HPDE6-E6E7 (cell line): ENCODE results near the gene ARHGAP4.

Experiments used
- DNase-seq: peaks from one replicate; pipeline ENCODE4 v3.0.0; 2011; ENCODE audit warnings: missing footprints; ENCODE audit errors: extremely low spot score

Gene ARHGAP4

DNA sequence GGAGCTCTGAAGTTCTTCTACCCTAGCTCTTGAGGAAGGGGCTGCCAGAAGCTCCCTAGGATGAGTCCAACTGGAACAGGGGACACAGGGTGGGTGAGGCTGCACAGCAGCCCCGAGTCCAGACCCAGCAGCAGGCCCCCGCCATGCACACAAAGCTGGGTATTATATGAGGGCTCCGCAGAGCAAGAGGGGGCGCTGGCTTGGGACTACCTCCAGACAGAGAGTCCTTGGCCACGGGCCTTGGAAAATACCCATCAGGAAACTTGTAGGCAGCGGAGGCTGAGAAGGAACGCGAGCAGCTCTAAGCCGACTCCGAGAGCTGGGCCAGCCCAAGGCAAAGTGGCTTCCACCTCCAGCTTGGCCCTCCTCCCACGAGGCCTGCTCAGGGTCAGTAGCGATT lies 37.5 kb upstream of the ARHGAP4 start:
- DNase-seq, result no peak

DNA sequence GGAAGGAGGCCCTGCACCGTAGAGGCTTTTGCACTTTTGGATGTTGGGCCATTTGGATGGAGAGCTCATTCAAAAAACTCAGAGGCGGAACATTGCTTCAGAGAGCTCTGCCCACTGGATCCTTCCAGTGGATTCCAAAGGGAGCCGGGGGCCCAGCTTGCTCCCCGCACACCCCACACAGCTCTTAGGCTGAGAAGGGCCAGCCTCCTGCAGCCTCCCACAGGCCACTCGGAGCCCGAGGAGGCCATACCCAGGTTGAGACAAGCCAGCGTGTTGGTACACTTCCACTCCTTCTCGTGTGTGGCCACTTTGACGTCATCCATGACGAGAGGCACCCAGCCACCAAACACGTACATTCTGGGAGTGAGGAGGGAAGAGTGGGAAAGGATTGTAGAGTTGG lies 35.2 kb upstream of the ARHGAP4 start:
- DNase-seq, result no peak

DNA sequence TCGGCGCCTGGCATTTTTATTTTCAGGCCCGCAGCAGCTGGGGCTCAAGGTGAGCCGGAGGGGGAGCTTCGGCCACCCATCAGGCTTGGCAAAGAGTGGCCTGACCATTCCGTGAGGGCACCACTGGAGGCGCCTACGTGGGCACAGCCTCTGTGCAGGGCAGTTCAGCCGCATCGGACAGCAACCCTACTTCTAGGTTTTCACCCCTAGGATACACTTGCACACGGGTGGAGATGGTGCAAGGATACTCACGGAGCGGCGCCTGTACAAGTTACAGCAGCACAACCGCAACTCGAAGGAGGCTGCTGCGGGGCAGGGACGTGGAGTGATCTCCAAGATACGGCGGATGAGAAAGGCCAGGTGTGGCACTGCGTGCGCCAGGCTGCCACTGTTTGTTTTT lies 34.7 kb upstream of the ARHGAP4 start:
- DNase-seq, result no peak

DNA sequence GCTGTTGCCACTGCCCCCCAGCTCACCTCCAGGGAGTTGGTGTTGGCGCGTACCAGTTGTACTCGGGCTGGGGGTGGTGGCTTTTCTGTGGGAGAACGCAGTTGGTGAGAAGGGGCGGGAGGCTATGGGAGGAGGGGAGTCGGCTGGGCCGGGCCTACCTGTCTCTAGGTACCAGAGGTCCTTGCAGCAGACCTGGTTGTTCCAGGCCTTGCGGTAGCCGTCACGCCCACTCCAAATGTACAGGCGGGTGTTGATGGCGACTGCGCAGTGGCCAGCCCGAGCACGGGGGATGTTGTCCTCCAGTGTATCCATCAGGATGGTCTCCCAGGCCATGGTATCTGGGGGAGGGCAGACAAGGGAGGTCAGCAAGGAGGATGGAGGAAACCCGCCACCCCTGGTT lies 34.0 kb upstream of the ARHGAP4 start:
- no peak for DNase-seq

DNA sequence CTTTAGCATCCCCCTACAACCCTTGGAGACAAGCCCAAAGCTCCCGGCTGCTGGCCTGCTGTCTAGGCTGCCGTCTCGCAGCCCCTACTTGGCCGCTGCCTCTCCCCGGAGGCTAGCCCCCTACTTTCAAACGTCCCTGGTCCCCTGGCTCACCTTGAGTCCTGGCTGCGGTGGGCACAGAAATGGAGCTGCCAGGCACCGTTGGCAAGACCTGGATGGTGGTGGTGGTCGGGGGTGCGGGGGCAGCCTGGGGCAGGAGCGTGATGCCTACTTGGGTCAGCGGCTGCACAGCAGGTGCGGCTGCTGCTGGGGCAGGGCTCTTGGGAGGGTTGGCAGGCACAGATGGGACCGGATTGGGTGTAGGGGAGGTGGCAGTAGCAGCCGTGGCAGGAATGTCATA lies 33.6 kb upstream of the ARHGAP4 start:
- DNase-seq, result no peak

DNA sequence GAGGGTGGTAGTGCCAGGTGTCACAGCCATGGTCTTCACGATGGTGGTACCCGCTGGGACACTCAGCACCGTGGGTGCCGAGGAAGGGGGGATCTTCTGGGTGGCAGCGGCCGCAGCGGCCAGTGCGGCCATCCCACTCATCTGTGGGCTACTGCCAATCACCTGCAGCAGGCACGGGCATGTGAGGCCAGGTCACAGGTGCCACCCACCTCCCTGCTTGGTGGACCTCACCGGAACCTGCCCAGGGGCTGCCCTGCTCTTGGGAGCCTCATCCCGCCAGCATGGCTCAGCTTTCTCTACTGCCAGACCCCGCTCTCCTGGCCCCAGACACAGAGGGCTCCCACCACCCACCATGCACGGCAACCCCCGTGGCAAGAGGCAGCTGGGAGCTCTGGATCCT lies 32.5 kb upstream of the ARHGAP4 start:
- DNase-seq, result no peak

DNA sequence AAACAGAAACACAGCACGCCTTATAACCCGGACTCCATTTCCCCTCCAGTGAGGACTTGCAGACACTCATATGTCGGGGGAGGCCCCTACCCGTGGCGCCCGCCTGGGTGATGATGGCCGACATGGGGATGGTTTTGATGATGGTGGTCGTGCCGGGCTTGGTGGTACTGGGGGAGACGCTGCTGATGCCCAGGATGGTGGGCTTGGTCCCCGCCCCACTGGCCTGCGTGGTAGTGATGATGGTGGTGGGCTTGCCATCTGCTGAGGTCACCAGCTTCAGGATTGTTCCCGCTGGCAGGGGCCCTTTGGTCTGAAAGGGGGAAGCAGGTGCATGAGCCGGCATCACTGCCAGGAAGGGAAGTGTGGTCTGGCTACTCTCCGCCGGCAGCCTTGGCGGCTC lies 31.2 kb upstream of the ARHGAP4 start:
- DNase-seq, result no peak

DNA sequence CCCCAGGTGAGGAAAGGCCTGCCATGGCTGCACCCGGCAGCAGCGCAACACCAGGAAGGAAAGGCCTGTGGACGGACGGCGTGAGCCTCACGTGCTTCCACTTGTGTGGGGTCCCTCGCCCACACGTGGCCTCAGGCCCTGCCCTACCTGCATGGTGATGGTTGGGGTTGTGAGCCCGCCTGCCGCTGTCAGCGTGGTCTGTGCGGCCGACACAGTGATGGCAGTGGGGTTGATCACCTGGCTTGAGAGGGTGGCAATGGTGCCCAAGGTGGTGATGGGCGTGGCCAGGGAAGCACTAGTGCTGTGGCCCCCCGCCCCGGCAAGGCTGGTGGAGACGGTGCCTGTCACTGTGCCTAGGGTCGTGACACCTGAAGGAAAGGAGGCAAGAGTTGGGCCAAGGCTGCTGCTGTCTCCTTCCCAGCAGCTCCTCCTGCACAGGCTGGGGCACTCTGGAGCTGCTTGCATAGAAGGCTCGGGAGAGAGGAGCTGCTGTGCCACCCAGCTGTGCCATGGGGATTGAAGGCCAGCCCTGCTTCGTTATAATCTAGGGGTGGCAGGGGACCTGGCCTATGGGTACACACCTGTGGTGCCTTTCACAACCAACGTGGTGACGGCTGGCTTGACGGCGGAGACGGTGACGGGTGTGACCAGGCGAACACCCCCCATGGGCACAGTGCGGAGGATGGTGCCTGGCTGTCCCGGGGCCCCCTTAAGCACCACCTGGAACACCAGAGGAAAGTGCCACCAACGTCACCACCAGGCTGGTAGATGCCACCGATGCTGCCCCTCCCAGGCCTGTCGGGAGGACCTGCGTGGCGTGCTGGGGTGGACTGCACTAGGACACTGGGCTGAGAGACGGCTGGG lies 30.2 kb upstream of the ARHGAP4 start:
- DNase-seq, result no peak

DNA sequence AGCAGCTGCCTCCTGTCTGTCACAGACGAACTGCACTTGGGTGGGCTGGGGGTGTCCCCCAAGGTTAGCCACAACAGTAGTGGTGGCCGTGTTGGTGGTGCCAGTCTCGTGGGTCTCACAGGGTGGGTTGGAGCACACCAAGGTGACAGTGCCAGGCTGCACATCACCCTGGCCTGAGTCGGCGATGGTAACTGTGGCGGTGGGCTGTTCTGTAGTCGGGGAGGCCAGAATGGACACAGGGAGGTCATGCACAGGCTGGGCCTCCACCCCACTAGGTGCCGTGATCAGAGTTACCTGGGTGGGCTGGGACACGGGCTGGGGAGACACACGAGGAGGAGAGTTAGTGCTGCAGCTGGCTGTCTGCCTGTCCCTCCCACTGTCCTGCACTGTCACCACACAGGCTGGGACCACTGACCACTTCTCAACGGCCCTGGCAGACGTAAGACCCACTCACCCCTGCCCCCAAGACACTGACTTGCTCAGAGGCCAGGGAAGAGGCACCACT lies 29.2 kb upstream of the ARHGAP4 start:
- no peak for DNase-seq

DNA sequence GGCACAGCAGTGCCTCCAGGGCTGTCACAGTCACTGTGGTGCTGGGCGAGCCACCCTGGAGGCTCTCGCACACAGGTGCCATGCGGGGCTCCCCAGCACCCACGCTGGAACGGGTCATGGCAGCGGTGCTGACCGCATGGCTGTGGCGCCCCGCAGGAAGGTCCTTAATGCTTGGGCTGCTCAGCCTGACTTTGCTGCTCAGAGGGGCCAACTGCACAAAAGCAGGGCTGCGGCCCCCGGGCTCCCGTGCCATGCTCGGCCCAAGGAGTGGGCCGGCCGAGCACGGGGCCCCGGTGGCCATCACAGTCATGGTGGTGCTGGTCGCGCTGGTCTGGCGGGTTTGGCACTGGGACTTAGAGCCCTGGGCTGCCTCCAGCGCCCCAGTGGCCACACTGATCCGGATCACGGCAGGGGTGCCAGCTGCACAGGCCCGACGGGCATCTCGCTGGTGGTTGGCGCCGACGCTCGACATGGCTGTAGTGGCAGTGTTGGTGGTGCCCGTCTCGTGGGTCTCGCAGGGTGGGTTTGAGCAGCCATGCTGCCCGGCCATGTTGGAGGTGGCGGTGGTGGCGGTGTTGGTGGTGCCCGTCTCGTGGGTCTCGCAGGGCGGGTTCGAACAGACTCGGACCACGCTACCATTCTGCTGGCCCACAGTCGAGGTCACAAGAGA lies 28.6 kb upstream of the ARHGAP4 start:
- DNase-seq, result no peak

DNA sequence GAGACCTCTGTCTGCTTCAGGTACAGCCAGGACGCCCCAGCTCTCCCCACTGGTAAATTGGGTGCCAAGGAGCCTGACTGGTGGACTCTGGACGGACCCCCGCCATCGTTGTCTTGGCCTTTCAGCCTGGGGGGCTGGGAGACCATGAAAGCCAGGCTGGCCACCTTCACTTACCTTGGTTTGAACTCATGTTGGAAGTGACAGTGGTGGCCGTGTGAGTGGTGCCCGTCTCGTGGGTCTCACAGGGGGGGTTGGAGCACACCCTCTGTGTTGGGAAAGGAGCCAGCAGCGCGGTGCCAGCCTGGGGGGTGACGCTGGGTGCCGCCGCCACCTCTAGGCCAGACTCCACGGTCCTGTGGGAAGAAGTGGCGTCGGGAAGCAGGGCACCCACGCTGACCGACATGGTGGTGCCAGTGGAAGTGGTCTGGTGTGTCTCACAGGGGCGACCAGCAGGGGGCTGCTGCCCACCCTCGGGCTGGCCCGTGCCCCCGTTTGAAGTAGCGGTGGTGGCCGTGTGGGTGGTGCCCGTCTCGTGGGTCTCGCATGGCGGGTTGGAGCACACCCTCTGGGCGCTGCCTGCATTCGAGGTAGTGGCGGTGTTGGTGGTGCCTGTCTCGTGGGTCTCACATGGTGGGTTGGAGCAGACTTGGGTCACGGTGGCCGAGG lies 28.0 kb upstream of the ARHGAP4 start:
- no peak for DNase-seq

DNA sequence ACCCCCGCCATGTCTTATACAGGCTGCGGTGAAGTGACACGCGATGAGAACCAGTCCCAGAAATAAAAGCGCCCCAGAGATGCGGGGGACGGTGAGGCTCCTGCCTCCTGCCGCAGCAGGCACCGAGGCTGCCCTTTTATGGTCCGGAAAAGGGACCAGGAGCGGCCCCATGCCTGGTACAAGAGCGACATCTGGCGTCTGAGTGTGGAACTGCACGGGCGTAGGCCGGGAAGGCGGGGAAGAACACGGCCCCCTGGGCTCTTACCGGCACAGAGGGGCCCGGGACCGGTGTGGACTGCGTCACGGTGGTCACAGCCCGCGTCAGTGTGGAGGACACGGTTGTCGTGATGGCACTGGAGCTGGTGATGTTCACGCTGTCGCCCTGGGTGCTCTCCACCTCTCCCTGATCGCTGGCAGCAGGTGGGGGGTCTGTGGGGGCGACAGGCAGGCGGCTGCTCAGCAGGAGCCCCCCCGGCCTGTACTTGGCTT lies 27.3 kb upstream of the ARHGAP4 start:
- DNase-seq, result peak; percentile 85

DNA sequence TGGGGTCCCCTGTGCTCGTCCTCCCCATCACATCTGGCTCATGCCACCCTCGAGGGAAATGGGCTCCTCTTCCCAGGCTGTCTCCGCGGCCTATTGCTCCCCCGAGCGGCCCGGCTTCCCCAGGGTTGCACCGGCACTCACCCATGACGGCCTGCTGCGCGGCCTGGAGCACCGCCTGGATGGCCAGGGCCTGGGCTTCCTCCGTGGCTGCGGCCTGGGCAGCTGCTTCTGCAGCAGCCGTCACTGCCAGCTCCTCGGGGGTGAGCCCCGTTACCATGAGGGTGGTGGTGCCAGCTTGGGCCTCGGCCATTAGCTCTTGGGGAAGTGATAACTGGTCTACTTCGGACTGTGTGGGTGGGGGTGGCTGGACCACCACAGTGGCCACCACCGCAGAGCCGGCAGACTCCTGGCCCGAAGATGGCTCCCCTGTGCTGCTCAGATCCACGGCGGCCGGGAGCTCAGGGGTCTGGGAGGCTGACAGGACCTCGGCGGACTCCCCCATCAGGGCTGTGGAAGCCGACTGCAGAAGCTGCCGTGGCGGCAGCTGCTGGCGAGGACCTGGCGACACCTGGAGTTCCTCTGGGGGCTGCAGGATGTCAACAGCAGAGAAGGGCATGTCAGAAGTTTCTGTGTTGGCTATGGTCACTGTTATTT lies 26.4 kb upstream of the ARHGAP4 start:
- no peak for DNase-seq

DNA sequence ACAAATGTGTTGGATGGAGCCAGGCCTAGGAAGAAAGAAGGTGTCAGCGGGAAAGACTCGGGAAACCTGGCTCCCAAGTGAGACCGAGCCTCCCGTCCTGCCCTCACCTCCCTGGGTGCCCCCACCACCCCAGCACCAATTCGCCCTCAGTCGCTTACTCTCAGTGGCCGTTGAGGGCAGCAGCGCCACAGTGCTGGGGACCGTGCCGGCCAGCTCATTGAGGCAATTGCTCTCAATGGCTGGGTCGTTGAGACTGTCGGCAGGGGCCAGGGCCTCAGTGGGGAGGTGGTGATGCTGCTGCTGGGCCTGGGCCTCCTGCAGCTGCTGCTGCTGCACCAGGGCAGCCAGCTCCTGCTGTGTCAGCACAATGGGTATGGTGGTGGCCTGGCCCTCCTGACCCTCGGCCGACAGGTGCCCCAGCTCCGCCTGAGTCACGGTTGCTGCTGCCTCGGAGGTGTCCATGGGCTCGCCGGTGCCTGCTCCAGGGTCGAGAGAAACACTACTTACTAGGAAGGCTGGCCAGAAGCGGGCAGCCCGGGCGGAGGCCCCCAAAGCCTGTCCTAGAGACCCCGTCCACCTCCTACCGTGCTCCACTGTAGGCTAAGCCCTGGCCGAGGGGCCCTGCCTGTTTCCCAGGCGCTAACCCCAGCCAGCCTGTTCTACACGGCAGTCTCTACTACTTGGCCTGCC lies 25.8 kb upstream of the ARHGAP4 start:
- DNase-seq, result no peak

DNA sequence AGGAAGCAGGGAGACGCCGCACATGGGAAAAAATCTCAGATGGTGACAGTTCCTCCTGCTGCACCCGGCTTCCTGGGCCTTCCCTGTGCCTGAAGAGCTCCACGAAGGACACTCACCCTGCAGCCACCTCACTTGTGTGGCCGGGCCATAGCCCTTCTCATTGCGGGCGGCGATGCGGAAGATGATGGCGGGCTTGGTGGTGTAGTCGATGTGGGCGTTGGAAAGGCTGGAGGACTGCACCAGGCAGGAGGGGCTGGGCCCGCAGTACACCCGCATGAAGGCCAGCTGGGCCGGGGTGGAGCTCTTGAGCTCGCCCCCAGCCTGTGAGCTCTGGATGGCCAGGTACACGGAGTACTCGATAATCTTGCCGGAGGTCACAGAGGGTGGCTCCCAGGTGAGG lies 24.1 kb upstream of the ARHGAP4 start:
- no peak for DNase-seq

DNA sequence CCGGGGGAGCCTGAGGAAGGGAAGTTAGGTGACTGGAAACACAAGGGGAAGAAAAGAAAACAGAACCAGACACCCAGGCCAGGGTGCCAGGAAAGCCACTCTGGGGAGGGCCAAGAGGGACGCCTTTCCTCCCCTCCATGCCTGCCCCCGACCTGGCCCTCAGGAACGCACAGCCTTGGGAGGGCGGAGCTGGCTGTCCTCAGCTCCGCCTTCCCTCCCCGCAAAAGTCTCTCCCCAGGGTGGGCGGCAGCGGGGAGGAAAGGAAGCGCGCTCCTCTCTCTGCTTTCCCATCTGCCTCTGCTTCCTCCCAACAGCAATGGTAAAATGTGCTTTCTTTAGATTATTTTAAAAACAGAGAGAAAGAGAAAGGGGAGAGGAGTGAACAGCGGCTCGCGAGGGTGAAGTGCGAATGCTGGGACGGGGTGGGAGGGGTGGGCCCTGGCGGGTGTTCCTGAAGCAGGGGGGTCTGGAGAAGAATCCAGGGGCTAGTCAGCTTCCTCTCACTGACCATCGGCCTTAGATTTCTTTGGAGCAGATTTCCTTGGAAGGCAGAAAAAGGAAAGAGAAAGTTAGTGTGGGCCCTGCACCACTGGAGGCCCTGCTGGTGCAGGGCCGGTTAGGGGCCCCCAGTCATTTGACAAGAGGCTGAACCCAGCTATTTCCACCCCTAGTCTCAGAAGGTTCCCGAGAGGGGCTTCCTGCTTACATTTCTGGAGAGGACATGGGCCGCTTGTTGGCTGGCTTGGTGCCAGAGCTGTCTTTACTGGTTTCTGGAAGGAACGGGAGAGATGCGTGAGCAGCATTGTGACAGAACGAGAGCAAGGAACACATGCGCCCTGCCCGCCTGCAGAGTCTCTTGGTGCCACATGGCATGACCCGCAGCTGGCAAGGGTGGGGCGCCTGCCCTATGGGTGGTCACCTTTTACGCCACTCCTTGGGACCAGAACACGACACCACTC lies 23.1 kb upstream of the ARHGAP4 start:
- no peak for DNase-seq

DNA sequence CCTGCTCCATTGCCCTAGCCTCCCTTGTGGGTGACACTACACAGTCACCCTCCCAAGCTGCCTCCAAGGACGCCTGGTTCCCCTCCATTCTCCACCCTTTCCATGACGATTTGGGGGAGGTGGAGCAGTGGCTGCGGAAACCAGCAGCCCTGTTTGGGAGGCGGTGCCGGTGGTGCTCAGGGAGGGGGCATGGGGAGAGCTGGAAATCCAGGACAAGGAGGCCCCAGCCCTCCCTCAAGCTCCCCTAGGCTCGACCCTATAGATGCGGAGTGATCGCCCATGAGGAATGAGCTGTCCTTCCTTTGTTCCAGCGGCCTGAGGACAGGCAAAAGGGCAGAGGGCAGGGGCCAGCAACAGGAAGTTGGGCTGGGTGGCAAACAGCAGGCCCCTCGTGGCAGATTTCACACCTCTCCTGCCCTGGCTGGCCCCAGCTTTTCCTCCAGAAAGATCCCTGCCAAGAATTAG lies 22.0 kb upstream of the ARHGAP4 start:
- DNase-seq, result no peak

DNA sequence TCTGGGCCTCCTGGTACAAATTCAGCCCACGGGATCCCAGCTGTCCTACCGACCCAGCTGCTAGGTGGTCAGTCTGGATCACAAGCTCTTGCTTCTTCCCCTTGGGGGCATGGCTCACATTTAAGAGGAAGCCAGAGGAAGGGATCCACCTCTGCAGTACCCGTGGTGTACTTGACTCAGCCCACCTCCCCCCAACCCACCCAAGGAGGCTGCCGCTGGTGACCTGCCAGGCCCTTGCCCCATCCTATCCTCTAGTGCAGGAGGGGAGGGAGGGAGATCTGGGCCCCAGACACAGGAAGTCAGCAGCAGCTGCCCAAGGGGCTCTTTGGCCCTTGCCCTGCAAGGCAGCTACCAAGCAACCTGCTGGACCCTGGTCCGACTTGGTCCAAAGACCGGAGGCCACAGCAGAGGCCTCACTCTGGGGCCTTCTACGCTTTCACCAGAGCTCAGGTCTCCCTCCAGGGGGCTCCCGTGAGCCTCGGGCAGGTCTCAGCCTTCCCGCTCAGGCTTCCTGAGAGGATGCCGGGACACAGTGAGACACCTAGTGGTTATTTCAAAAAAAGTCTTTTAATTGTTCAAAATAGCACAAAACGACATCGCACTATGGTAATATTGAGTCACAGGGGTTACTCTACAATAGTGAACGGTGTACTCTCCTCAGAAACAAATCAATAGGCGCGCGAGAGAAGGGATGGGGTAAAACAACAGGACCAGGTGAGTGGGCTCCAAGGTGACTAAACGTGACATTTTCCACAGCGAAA lies 21.1 kb upstream of the ARHGAP4 start:
- DNase-seq, result peak; percentile 93
